HAP-1 (cell line): ENCODE results near the gene KMT2A.

ENCODE experiments used
- DNase-seq, 2 experiments: peaks; one replicate each; pipeline ENCODE4 v3.0.0-alpha.2; 2016 to 2020; ENCODE audit warnings: low spot score in 2 of 2
- H3K27me3 ChIP-seq: fragments of 250-450 bp; sonication (Bioruptor Pico); 2 replicates; pipeline ENCODE4 v1.5.1; 2020; ENCODE audit warnings: low read depth, mild to moderate bottlenecking, moderate library complexity
- H3K36me3 ChIP-seq: fragments of 250-450 bp; sonication (Bioruptor Pico); replicated peaks from 2 replicates; pipeline ENCODE4 v1.5.1; 2020; ENCODE audit warnings: mild to moderate bottlenecking
- H3K4me1 ChIP-seq: fragments of 250-450 bp; sonication (Bioruptor Pico); 2 replicates; pipeline ENCODE4 v1.5.1; 2020; ENCODE audit warnings: mild to moderate bottlenecking
- H3K4me3 ChIP-seq: fragments of 250-450 bp; sonication (Bioruptor Pico); 2 replicates; pipeline ENCODE4 v1.5.1; 2020; ENCODE audit warnings: mild to moderate bottlenecking, moderate library complexity
- H3K9me3 ChIP-seq: fragments of 250-450 bp; sonication (Bioruptor Pico); 2 replicates; pipeline ENCODE4 v1.5.1; 2020; ENCODE audit warnings: mild to moderate bottlenecking, moderate library complexity
- in situ Hi-C: fragments of 300-500 bp; cut with MboI; formaldehyde crosslinking; loops from 3 replicates; pipeline ENCODE4 v1.14.3; 2020; ENCODE audit warnings: low sequenced_read_pairs, inconsistent platforms, mixed read lengths

KMT2A gene

DNA sequence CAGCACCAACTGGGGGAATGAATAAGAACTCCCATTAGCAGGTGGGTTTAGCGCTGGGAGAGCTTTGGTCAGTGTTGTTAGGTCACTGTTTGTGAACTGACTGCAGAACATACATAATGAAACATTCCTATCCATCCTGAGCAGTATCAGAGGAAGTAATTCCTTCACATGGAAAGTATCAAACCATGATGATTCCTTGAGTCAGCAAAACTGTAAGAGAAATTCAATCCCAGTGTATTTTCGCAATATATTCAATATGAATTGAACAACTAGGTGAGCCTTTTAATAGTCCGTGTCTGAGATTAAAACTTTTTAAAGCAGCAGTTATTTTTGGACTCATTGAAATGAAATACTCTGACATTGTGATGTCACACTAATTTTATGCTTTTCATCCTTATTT lies 48.1 kb downstream of the KMT2A start:
- Histone ChIP-seq H3K4me3 (no peak overlapping the region), H3K36me3 (peaks cover 75% of the 10 kb centered on the region), H3K9me3 (no peaks in the 10 kb centered on the region), H3K4me1 (no peaks in the 10 kb centered on the region), H3K27me3 (no peaks in the 10 kb centered on the region)
- in situ Hi-C loops = loop anchor here (25.0 kb wide), 1 partner anchor 297 kb away; the partner anchor contains the start of gene SCN2B
- DNase-seq = no peak

- no peak overlapping the region for H3K4me3 ChIP-seq
- in situ Hi-C loops = loop anchor here (25.0 kb wide), 1 partner anchor 298 kb away; the partner anchor contains the start of gene SCN2B
- no peaks in the 10 kb centered on the region for H3K9me3 ChIP-seq
- H3K27me3 ChIP-seq = no peaks in the 10 kb centered on the region
- H3K36me3 ChIP-seq = peaks cover 75% of the 10 kb centered on the region
- H3K4me1 ChIP-seq = no peaks in the 10 kb centered on the region
- no peak for DNase-seq
These were observed 49.0 kb downstream of the KMT2A start for GRCh38 chr11:118485273-118485672.

DNA sequence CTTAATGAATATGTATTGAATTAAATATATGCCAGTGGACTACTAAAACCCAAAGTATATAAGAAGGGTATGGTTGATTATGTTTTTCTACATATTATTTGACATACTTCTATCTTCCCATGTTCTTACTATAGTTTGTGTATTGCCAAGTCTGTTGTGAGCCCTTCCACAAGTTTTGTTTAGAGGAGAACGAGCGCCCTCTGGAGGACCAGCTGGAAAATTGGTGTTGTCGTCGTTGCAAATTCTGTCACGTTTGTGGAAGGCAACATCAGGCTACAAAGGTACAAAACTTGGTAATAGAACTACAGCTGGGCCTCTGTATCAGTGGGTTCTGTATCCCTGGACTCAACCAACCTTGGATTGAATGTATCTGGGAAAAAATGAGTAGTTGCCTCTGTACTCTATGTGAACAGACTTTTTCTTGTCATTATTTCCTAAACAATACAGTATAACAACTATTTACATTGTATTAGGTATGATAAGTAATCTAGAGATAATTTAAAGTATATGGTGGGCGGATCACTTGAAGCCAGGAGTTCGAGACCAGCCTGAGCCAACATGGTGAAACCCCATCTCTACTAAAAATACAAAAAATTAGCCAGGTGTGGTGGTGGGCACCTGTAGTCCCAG lies 52.3 kb downstream of the KMT2A start:
- Histone ChIP-seq H3K4me1 (no peaks in the 10 kb centered on the region), H3K4me3 (no peak overlapping the region), H3K9me3 (no peaks in the 10 kb centered on the region), H3K36me3 (peaks cover 77% of the 10 kb centered on the region), H3K27me3 (no peaks in the 10 kb centered on the region)
- DNase-seq = peak; percentile 56 to 80
- in situ Hi-C loops = loop anchor here (25.0 kb wide), 1 partner anchor 301 kb away; the partner anchor contains the start of gene SCN2B

GRCh38 chr11:118491041-118491440 lies 54.7 kb downstream of the KMT2A start:
- Histone ChIP-seq H3K27me3 (no peaks in the 10 kb centered on the region), H3K36me3 (peaks cover 80% of the 10 kb centered on the region), H3K9me3 (no peaks in the 10 kb centered on the region), H3K4me3 (no peak overlapping the region), H3K4me1 (no peaks in the 10 kb centered on the region)
- no peak for DNase-seq
- in situ Hi-C loops = loop anchor here (5.0 to 25.0 kb wide), 2 partner anchors 89 to 304 kb away; partner anchors contain the start of genes ATP5MG and SCN2B

DNA sequence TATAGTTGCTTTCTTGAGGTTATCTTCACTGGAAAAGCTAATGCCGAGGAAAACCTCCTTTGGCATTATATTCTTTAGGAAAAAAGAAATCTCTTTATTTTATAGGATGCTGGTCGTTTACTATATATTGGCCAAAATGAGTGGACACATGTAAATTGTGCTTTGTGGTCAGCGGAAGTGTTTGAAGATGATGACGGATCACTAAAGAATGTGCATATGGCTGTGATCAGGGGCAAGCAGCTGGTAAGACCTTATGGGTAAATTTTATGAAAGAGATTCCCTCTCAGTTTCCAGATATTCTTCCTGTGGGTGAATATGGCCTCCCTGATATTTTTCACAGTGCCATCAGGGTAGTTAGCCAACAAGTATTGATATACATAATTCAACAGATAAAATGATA lies 61.5 kb downstream of the KMT2A start:
- Histone ChIP-seq H3K9me3 (no peaks in the 10 kb centered on the region), H3K4me1 (no peaks in the 10 kb centered on the region), H3K36me3 (peaks cover 97% of the 10 kb centered on the region), H3K27me3 (no peaks in the 10 kb centered on the region), H3K4me3 (no peak overlapping the region)
- in situ Hi-C loops = loop anchor here (25.0 kb wide), 1 partner anchor 311 kb away; the partner anchor contains the start of gene SCN2B
- DNase-seq = no peak

- no peaks in the 10 kb centered on the region for H3K4me1 ChIP-seq
- no peak overlapping the region for H3K4me3 ChIP-seq
- no peaks in the 10 kb centered on the region for H3K27me3 ChIP-seq
- no peak for DNase-seq
- in situ Hi-C loops = loop anchor here (10.0 kb wide), 1 partner anchor 128 kb away; no protein-coding TSS in a partner anchor
- H3K9me3 ChIP-seq = no peaks in the 10 kb centered on the region; the same call in 1 of the 2 replicates
- H3K36me3 ChIP-seq = peaks cover 100% of the 10 kb centered on the region
These were observed 66.9 kb downstream of the KMT2A start for GRCh38 chr11:118503216-118503615.

- H3K9me3 ChIP-seq = no peaks in the 10 kb centered on the region
- no peak for DNase-seq
- H3K27me3 ChIP-seq = no peaks in the 10 kb centered on the region
- peaks cover 93% of the 10 kb centered on the region for H3K36me3 ChIP-seq
- in situ Hi-C loops = no loop called here
- no peak overlapping the region for H3K4me3 ChIP-seq
- H3K4me1 ChIP-seq = no peaks in the 10 kb centered on the region
These were observed 75.3 kb downstream of the KMT2A start for GRCh38 chr11:118511601-118512000.

- H3K36me3 ChIP-seq = peaks cover 83% of the 10 kb centered on the region
- H3K27me3 ChIP-seq = no peaks in the 10 kb centered on the region
- no peaks in the 10 kb centered on the region for H3K4me1 ChIP-seq
- in situ Hi-C loops = no loop called here
- H3K4me3 ChIP-seq = no peak overlapping the region
- DNase-seq = no peak
- H3K9me3 ChIP-seq = no peaks in the 10 kb centered on the region
These were observed 77.8 kb downstream of the KMT2A start for GRCh38 chr11:118514103-118514502.

GRCh38 chr11:118519549-118519948 lies 83.3 kb downstream of the KMT2A start:
- H3K27me3 ChIP-seq = no peaks in the 10 kb centered on the region
- H3K4me1 ChIP-seq = no peaks in the 10 kb centered on the region
- H3K36me3 ChIP-seq = peaks cover 86% of the 10 kb centered on the region
- no peak for DNase-seq
- in situ Hi-C loops = no loop called here
- H3K9me3 ChIP-seq = no peaks in the 10 kb centered on the region
- H3K4me3 ChIP-seq = no peak overlapping the region

DNA sequence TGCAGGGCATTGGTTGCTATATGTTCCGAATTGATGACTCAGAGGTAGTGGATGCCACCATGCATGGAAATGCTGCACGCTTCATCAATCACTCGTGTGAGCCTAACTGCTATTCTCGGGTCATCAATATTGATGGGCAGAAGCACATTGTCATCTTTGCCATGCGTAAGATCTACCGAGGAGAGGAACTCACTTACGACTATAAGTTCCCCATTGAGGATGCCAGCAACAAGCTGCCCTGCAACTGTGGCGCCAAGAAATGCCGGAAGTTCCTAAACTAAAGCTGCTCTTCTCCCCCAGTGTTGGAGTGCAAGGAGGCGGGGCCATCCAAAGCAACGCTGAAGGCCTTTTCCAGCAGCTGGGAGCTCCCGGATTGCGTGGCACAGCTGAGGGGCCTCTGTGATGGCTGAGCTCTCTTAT lies 85.6 kb downstream of the KMT2A start:
- Histone ChIP-seq H3K4me3 (no peak overlapping the region), H3K36me3 (peaks cover 66% of the 10 kb centered on the region), H3K9me3 (no peaks in the 10 kb centered on the region), H3K27me3 (no peaks in the 10 kb centered on the region), H3K4me1 (no peaks in the 10 kb centered on the region)
- DNase-seq = no peak
- in situ Hi-C loops = no loop called here

DNA sequence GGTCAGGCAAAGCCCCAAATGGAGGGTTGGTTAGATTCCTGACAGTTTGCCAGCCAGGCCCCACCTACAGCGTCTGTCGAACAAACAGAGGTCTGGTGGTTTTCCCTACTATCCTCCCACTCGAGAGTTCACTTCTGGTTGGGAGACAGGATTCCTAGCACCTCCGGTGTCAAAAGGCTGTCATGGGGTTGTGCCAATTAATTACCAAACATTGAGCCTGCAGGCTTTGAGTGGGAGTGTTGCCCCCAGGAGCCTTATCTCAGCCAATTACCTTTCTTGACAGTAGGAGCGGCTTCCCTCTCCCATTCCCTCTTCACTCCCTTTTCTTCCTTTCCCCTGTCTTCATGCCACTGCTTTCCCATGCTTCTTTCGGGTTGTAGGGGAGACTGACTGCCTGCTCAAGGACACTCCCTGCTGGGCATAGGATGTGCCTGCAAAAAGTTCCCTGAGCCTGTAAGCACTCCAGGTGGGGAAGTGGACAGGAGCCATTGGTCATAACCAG lies 86.3 kb downstream of the KMT2A start:
- peak in 1 of 2 experiments; percentile 26 for DNase-seq
- peaks cover 62% of the 10 kb centered on the region for H3K36me3 ChIP-seq
- no peaks in the 10 kb centered on the region for H3K9me3 ChIP-seq
- in situ Hi-C loops = no loop called here
- no peak overlapping the region for H3K4me3 ChIP-seq
- no peaks in the 10 kb centered on the region for H3K4me1 ChIP-seq
- no peaks in the 10 kb centered on the region for H3K27me3 ChIP-seq

DNA sequence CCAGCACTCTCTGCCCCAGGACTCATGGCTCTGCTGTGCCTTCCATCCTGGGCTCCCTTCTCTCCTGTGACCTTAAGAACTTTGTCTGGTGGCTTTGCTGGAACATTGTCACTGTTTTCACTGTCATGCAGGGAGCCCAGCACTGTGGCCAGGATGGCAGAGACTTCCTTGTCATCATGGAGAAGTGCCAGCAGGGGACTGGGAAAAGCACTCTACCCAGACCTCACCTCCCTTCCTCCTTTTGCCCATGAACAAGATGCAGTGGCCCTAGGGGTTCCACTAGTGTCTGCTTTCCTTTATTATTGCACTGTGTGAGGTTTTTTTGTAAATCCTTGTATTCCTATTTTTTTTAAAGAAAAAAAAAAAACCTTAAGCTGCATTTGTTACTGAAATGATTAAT lies 88.1 kb downstream of the KMT2A start:
- H3K27me3 ChIP-seq = no peaks in the 10 kb centered on the region
- no peak for DNase-seq
- in situ Hi-C loops = no loop called here
- H3K4me3 ChIP-seq = no peak overlapping the region
- peaks cover 50% of the 10 kb centered on the region for H3K36me3 ChIP-seq
- no peaks in the 10 kb centered on the region for H3K9me3 ChIP-seq
- H3K4me1 ChIP-seq = no peaks in the 10 kb centered on the region

GRCh38 chr11:118524757-118525470 lies 88.6 kb downstream of the KMT2A start:
- DNase-seq = no peak
- peaks cover 44% of the 10 kb centered on the region for H3K36me3 ChIP-seq
- no peaks in the 10 kb centered on the region for H3K9me3 ChIP-seq
- no peaks in the 10 kb centered on the region for H3K4me1 ChIP-seq
- in situ Hi-C loops = no loop called here
- no peaks in the 10 kb centered on the region for H3K27me3 ChIP-seq
- no peak overlapping the region for H3K4me3 ChIP-seq

- peaks cover 27% of the 10 kb centered on the region for H3K36me3 ChIP-seq
- no peak for DNase-seq
- H3K4me1 ChIP-seq = no peaks in the 10 kb centered on the region
- H3K9me3 ChIP-seq = no peaks in the 10 kb centered on the region
- in situ Hi-C loops = no loop called here
- no peaks in the 10 kb centered on the region for H3K27me3 ChIP-seq
- H3K4me3 ChIP-seq = no peak overlapping the region
These were observed 90.4 kb downstream of the KMT2A start for GRCh38 chr11:118526688-118527087.
